GM12865 (cell line): ENCODE results near the gene WDR45B.

Experiments used
- DNase-seq: peaks from one replicate; pipeline ENCODE4 v3.0.0; 2010; ENCODE audit warnings: low read depth
- H3K4me3 ChIP-seq: 2 replicates; pipeline ENCODE4 v1.5.1; 2011; ENCODE audit warnings: mild to moderate bottlenecking, low read depth, low read length, control low read depth
- CTCF ChIP-seq: IDR thresholded peaks from 2 replicates; pipeline ENCODE4 v1.5.1; 2011; ENCODE audit warnings: low read length, control low read depth, low read depth, inconsistent platforms; ENCODE audit not compliant: insufficient read depth; ENCODE audit errors: missing control alignments

Gene WDR45B

GRCh38 chr17:82616021-82616711 lies 32.1 kb downstream of the WDR45B start:
- no peak overlapping the region for H3K4me3 ChIP-seq
- DNase-seq = no peak
- TF ChIP-seq CTCF = no peak

- no peak for DNase-seq
- no peak for TF ChIP-seq CTCF
- H3K4me3 ChIP-seq = no peak overlapping the region
Observed at GRCh38 chr17:82615084-82616020, 32.9 kb downstream of the WDR45B start.

GRCh38 chr17:82614095-82614631 lies 34.1 kb downstream of the WDR45B start:
- DNase-seq = no peak
- no peak overlapping the region for H3K4me3 ChIP-seq
- TF ChIP-seq CTCF = no peak

- H3K4me3 ChIP-seq = no peak overlapping the region
- no peak for TF ChIP-seq CTCF
- no peak for DNase-seq
Observed at GRCh38 chr17:82613283-82614094, 34.8 kb downstream of the WDR45B start.

- TF ChIP-seq CTCF = no peak
- DNase-seq = no peak
Observed at GRCh38 chr17:82611140-82612058, 36.8 kb downstream of the WDR45B start.

More at GRCh38 chr17:82611140-82612058, 36.8 kb downstream of the WDR45B start:
- no peak overlapping the region for H3K4me3 ChIP-seq
